GM19372 (cell line): ENCODE results near the gene CNPY3.

Experiments
- ATAC-seq: cut with Tn5 transposase; IDR thresholded peaks from one replicate; pipeline ENCODE4 v1.9.1; 2021; ENCODE audit warnings: mild to moderate bottlenecking, low read depth, moderate library complexity; ENCODE audit not compliant: unreplicated experiment

CNPY3 gene

GRCh38 chr6:42978839-42979522, 49.7 kb downstream of the CNPY3 start, which contains the start of gene PEX6:
PEX6 (minus strand) TSS chr6:42979181; CDS start chr6:42979150, 31 bp downstream.
- ATAC-seq, result peak; percentile 92

GRCh38 chr6:42979523-42980177, 50.4 kb downstream of the CNPY3 start:
- ATAC-seq, result no peak

- ATAC-seq, result no peak
These were observed 52.6 kb downstream of the CNPY3 start for GRCh38 chr6:42981836-42982235.

GRCh38 chr6:42984001-42984923, 55.0 kb downstream of the CNPY3 start, which contains the start of gene PPP2R5D:
PPP2R5D (plus strand) TSS chr6:42984570; CDS start chr6:42984678, 108 bp downstream.
- ATAC-seq, result peak; percentile 91

- no peak for ATAC-seq
These were observed 55.7 kb downstream of the CNPY3 start for GRCh38 chr6:42984924-42985475.

- ATAC-seq, result no peak
These were observed 58.5 kb downstream of the CNPY3 start for GRCh38 chr6:42987533-42988451.

GRCh38 chr6:42988486-42989020, 59.3 kb downstream of the CNPY3 start:
- no peak for ATAC-seq
